ENCODE measurements around the gene BRCC3.

Gene BRCC3

DNA sequence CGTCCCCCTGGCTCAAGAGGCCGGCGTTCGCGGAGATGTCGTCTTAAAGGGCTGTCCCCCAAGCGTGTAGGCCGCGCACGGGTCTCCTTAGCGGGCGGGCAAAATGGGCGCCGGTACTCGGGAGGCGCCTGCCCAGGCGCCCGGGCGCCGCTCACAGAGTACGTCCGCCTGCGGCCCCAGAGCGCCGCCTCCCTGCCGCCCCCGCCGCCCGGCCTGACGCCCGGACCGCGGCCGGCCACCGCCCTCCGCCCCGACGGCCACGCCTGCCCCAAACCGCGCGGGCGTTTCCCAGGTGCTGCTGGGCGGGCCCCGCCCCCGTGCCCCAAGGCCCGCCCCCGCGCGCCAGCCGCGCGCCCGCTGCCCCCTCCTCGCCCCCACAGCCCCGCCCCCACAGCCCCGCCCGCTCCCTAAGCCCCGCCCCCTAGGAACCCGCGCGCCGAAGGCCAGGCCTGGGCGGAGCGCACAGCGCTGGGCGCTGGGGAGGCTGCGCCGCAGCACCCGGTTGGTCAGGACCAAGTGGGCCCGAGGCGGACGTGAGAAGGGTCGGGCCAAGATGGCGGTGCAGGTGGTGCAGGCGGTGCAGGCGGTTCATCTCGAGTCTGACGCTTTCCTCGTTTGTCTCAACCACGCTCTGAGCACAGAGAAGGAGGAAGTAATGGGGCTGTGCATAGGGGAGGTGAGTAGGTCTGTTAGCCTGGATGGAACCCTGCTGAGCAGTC, at the start of gene BRCC3, which contains the start of the genes CMC4 and MTCP1:
Gene BRCC3, plus strand, starts transcription at position 534 of the 719 bp plus-strand sequence. Its CDS starts 20 bp downstream, at position 554.
Gene CMC4, minus strand, starts transcription at position 162 of the 719 bp plus-strand sequence. CDS start 7,113 bp downstream, outside the sequence.
Gene MTCP1, minus strand, starts transcription at position 162 of the 719 bp plus-strand sequence. CDS start 5,126 bp downstream, outside the sequence.
- DNase-seq, result peak; percentile 81
- peak within 1 kb of the TSS; percentile 96 for H3K27ac Mint-ChIP-seq
- H3K4me3 Mint-ChIP-seq, result peak within 1 kb of the TSS; percentile 92
- H3K27me3 Mint-ChIP-seq, result no peaks in the 10 kb centered on the region
- H3K36me3 Mint-ChIP-seq, result peaks cover 32% of the 10 kb centered on the region
- no peaks in the 10 kb centered on the region for H3K9me3 Mint-ChIP-seq
- CTCF ChIA-PET, result no interaction called here
- peaks cover 60% of the 10 kb centered on the region for H3K4me1 Mint-ChIP-seq

DNA sequence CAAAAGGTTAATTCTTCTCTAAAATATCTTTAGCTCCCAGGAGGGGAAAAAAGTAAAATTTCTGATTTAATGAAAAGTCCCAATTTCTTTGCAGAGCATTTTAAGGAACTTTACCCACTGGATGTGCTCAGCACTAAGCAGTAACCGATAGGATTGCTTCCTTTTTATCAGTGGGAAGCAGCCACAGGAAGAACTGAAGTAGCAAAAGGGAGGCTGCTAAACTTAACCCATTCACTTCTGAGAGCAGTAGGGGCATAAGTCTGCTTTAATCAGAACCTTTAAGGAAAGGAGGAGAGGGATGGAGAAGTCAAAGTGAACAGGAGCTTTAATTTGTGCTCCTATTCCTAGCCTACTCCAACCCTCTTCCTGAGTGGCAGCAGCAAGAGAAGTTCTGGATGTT, 48.7 kb upstream of the BRCC3 start, which contains the start of gene F8:
Gene F8, minus strand, starts transcription at position 139 of the 400 bp plus-strand sequence. CDS start 171 bp downstream, outside the sequence.
- no peaks in the 10 kb centered on the region for H3K36me3 Mint-ChIP-seq
- CTCF ChIA-PET, result no interaction called here
- DNase-seq, result no peak
- H3K27ac Mint-ChIP-seq, result no peak within 1 kb of the TSS
- H3K27me3 Mint-ChIP-seq, result peaks cover 15% of the 10 kb centered on the region
- peaks cover 2% of the 10 kb centered on the region for H3K4me1 Mint-ChIP-seq
- H3K9me3 Mint-ChIP-seq, result no peaks in the 10 kb centered on the region
- H3K4me3 Mint-ChIP-seq, result no peak within 1 kb of the TSS

DNA sequence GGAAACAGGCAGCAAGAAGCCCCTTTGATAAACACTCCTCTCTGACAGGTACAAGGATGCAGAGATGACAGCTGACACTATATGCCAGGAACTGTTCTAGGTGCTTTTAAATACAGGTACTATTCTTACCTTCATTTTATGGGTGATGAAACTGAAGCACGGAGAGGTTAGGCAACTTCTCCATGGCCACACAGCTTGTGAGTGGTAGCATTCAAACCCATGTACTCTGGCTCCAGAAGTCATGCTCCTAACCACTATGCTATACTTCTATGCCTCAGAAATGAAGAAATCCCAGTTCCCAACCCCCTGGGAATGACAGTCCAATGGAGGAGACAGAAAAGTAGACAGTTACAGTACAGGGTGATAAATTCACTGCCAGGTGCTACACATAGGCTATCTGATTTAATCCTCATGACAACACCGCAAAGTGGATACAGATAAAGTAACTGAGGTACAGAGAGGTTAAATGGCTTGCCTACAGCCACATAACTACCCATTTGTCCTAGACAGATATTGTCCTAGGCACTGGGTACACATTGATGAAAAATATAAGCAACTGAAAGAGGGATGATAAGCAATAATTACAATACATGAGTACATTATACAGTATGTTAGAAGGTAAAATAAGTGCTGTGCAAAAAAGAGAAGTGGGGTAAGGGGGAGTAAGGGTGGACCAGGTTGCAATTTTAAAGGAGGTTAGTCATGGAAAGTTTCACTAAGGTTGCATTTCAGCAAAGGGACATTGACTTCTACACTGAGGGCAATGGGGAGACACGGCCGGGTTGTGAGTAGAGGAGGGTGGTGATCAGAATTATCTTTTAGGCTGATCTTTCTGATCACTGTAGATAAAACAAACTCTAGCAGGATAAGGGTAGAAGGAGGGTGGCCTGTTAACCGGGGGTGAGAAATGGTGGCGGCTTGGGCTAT, 47.1 kb upstream of the BRCC3 start:
- H3K4me3 Mint-ChIP-seq, result no peak overlapping the region
- peaks cover 15% of the 10 kb centered on the region for H3K27me3 Mint-ChIP-seq
- no peaks in the 10 kb centered on the region for H3K36me3 Mint-ChIP-seq
- H3K9me3 Mint-ChIP-seq, result no peaks in the 10 kb centered on the region
- DNase-seq, result no peak
- peak overlapping the region; percentile 9 for H3K27ac Mint-ChIP-seq
- CTCF ChIA-PET, result no interaction called here
- peaks cover 17% of the 10 kb centered on the region for H3K4me1 Mint-ChIP-seq

DNA sequence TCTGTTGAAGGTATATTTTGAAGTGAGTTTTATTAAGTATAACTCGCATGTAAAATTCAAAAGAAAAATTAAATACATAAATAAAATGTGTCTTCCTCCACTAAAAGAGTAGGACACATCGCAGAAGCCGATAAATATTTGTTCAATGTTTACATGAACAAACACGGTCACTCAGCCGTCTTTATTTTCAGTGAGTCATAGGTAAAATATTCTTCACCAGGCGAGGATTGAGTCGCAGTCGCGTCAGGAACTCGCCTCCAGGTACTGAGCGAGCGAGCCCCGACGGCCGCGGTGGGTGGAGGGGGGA, 44.9 kb upstream of the BRCC3 start:
- Mint-ChIP-seq H3K27ac (peak overlapping the region; percentile 93), H3K4me3 (peak overlapping the region; percentile 73), H3K9me3 (no peaks in the 10 kb centered on the region), H3K27me3 (peaks cover 12% of the 10 kb centered on the region), H3K4me1 (peaks cover 23% of the 10 kb centered on the region), H3K36me3 (no peaks in the 10 kb centered on the region)
- CTCF ChIA-PET, result interaction anchor here (1.0 kb wide), 1 partner anchor 108 kb away, joined by 3 read pairs; no protein-coding TSS in a partner anchor
- no peak for DNase-seq

DNA sequence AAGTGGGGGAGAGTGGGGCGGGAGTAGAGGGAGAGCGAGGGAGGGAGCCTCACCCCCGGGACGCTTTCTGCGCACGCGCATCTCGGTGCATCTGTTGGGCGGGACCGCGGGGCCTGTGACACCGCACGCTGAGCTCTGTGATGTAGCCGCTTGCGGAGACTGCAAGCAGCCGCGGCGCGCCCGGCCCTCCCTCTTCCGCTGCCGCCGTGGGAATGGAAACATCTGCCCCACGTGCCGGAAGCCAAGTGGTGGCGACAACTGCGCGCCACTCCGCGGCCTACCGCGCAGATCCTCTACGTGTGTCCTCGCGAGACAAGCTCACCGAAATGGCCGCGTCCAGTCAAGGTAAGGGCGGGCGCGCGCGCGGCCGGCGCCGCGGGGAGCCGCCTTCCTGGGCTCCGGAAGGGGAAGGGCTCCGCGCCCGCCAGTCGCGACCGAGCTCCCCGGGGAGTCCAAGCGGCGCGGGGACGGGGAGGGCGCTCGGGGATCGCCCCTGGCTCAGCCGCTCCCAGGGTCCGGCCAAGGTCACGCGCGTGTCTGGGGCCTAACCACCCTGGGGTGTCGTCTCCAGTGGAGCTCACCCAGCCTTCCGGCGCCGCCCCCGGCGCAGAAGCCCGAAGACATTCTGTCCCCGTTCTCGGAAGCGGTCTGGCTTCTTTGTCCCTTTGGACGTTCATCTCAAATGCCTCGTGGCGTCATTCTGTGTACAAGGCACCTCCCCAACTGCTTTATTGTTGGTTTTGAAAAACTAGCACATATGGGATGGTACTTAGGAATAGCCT, 44.4 kb upstream of the BRCC3 start, which contains the start of gene FUNDC2:
Gene FUNDC2, plus strand, starts transcription at position 118 of the 782 bp plus-strand sequence. Its CDS starts 95 bp downstream, at position 213.
- Mint-ChIP-seq H3K27me3 (peaks cover 12% of the 10 kb centered on the region), H3K4me3 (peak within 1 kb of the TSS; percentile 88), H3K36me3 (no peaks in the 10 kb centered on the region), H3K9me3 (no peaks in the 10 kb centered on the region), H3K4me1 (peaks cover 23% of the 10 kb centered on the region), H3K27ac (peak within 1 kb of the TSS; percentile 97)
- CTCF ChIA-PET, result interaction anchor here (1.0 kb wide), 1 partner anchor 109 kb away, joined by 3 read pairs; no protein-coding TSS in a partner anchor
- peak; percentile 95 for DNase-seq

DNA sequence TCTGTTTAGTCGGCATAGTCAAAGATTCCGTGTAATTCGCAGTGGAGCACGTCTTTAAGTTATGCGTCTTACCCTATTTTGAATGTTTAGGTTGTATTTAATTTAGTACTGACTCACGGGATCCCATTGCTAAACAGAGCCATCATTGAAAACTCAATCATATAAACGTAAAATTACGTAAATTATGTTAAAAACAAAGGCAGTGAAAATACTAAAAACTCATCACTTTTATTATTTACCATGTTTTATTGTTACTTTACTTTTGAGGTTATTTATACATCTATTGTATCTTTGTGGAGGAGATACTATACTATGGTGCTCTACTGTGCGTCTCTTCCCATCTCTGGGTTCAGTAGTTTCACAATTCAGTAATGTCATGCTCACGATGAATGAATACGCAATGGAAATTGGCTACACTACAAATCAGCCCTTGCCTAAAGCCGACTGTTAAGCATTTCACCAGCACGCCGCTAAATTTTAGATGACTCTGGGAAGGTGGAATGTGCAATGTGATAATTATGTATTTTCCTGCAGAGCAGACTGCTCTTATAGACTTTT, 43.7 kb upstream of the BRCC3 start:
- Mint-ChIP-seq H3K4me3 (peak overlapping the region; percentile 88), H3K27ac (peak overlapping the region; percentile 97), H3K9me3 (no peaks in the 10 kb centered on the region), H3K4me1 (peaks cover 23% of the 10 kb centered on the region), H3K36me3 (no peaks in the 10 kb centered on the region), H3K27me3 (peaks cover 8% of the 10 kb centered on the region)
- no peak for DNase-seq
- CTCF ChIA-PET, result no interaction called here

DNA sequence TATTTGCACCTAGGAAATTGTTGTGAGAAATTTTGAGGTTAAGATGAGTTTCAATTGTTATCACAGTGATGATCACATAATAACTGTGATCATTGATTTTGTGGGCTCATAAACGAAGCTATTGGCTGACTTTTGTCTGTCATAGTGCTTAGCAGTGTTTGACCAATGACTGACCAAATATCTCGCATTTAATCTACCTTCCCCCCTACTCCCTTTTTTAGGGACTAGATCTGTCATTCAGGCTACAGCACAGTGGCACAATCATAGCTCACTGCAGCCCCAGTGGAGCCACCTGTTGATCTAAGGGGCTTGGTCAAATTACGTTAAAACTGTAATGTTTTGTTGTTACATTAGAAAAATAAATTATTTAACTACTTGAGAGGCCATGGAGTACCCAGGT, 43.2 kb upstream of the BRCC3 start:
- Mint-ChIP-seq H3K9me3 (no peaks in the 10 kb centered on the region), H3K27me3 (peaks cover 8% of the 10 kb centered on the region), H3K4me3 (peak overlapping the region; percentile 88), H3K4me1 (peaks cover 23% of the 10 kb centered on the region), H3K36me3 (no peaks in the 10 kb centered on the region), H3K27ac (peak overlapping the region; percentile 97)
- no peak for DNase-seq
- CTCF ChIA-PET, result no interaction called here

DNA sequence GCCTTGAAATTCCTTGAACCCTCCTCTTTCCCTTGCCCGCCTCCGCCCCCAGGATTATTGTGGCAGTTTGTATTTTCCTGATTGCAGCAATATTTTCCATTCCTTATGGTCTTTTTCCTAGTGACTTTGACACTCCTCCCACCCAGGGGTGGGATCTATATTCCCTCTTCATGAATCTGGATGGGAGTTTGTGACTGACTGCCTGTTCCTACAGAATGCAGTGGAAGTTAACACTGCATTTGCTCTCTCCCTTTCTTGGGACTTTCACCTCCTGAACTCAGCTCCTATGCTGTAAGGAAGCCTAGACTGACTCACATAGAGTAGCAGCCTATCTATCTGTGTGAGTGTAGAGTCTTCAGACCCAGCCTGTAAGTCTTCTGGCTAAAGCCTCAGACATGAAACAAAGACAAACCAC, 42.4 kb upstream of the BRCC3 start:
- DNase-seq, result no peak
- Mint-ChIP-seq H3K36me3 (no peaks in the 10 kb centered on the region), H3K4me3 (peak overlapping the region; percentile 47), H3K27ac (peak overlapping the region; percentile 79), H3K27me3 (peaks cover 8% of the 10 kb centered on the region), H3K9me3 (no peaks in the 10 kb centered on the region), H3K4me1 (peaks cover 23% of the 10 kb centered on the region)
- CTCF ChIA-PET, result no interaction called here

DNA sequence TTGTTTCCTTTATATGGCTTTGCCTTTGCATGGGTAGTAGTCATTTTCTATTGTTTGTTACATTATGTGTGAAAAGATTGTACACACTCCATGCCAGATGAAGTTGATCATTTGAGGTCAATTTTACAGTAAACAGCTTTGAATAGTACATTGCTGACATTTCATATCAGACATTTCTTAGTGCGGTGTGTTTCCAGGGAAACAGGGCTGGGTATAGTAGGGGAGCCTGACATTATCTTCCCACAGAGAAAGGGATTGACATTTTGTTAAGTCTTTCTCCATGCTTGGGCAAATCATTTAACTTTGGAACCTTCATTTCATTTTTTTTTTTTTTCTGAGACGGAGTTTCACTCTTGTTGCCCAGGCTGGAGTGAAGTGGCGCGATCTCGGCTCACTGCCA, 39.7 kb upstream of the BRCC3 start:
- CTCF ChIA-PET, result no interaction called here
- Mint-ChIP-seq H3K36me3 (peaks cover 16% of the 10 kb centered on the region), H3K4me1 (peaks cover 21% of the 10 kb centered on the region), H3K9me3 (peaks cover 1% of the 10 kb centered on the region), H3K27me3 (peaks cover 2% of the 10 kb centered on the region), H3K27ac (no peak overlapping the region), H3K4me3 (no peak overlapping the region)
- no peak for DNase-seq

DNA sequence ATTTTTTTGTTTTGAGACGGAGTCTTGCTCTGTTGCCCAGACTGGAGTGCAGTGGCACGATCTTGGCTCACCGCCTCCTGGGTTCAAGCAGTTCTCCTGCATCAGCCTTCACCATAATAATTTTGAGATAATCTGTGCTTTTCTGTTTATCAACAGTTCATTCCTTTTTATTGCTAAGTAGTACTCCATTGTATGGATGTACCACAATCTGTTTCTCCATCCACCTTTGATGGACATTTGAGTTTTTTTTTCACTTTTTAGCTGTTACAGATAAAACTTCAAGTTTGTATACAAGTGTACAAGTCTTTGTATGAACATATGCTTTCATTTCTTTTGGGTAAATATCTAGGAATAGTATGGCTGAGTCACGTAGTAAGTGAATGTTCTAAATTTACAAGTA, 35.6 kb upstream of the BRCC3 start:
- CTCF ChIA-PET, result no interaction called here
- peaks cover 32% of the 10 kb centered on the region for H3K36me3 Mint-ChIP-seq
- DNase-seq, result no peak
- peaks cover 5% of the 10 kb centered on the region for H3K4me1 Mint-ChIP-seq
- H3K4me3 Mint-ChIP-seq, result no peak overlapping the region
- H3K9me3 Mint-ChIP-seq, result peaks cover 1% of the 10 kb centered on the region
- H3K27me3 Mint-ChIP-seq, result no peaks in the 10 kb centered on the region
- no peak overlapping the region for H3K27ac Mint-ChIP-seq

DNA sequence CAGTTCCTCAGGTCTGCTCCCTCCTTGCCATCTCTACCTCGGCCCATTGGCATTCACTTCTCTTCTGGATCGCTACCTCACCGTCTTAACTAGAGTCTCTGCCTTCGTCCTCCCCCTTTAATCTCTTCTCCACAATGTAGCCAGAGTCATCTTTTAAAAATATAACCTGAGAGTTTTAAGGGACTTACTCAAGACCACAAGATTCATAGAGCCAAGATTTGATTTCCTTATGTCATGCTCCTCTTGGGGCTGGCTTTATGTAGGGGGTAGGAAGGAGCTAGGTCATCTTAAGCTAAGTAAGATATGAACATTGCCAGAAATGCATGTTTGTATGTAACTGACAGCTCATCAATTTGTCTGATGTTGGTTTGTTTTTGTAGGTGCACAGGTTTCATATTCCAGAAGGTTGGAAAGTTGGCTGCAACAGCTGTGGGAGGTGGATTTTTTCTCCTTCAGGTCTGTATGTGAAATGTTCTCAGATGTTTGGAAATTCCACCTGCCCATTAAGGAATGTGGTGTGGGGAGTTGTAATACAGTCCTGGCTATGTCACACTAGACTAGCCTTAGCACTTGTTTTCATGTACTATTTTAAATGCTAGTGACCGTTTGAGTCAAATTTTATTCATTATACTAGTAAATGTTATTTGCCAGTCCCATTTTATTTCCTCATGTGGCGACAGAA, 25.0 kb upstream of the BRCC3 start:
- H3K4me3 Mint-ChIP-seq, result no peak overlapping the region
- no peaks in the 10 kb centered on the region for H3K9me3 Mint-ChIP-seq
- peaks cover 19% of the 10 kb centered on the region for H3K4me1 Mint-ChIP-seq
- H3K27me3 Mint-ChIP-seq, result no peaks in the 10 kb centered on the region
- no peak overlapping the region for H3K27ac Mint-ChIP-seq
- H3K36me3 Mint-ChIP-seq, result peaks cover 19% of the 10 kb centered on the region
- DNase-seq, result no peak
- CTCF ChIA-PET, result interaction anchor here (0.7 kb wide), 1 partner anchor 16 kb away, joined by 3 read pairs; no protein-coding TSS in a partner anchor

DNA sequence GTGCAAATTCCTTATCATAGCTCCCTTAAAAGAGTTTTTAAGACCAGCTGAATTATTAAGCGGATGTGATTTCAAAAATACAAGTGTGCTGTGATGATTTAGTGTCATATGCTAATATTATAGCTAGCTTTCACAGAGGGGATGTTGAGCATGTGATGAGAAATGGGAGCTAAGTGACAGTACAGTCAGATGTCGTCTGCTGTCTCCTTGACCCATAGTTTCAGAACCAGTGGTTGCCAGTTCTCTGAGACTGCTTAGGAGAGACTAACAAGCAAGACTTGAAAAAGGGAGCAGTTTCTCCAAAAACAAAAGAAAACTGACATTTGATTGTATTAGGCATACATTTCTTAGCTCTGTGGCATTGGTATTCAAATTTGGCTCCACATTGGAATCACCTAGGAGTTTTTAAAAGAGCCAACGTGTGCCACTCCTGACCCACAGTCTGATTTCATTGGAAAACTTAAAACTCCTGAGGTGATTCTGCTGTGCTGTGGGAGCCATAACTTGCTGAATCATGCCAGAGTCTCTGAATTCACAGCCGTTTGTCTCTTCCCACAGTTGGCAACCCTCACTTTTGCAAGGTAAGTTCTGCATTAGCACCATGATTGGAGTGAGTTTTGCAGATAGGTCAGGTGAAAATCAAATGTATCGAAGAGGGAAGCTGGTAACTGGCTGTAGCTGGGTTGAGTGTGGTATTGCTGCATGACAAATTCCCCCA, 24.3 kb upstream of the BRCC3 start:
- H3K4me1 Mint-ChIP-seq, result peaks cover 21% of the 10 kb centered on the region
- no peak overlapping the region for H3K4me3 Mint-ChIP-seq
- H3K27ac Mint-ChIP-seq, result no peak overlapping the region
- DNase-seq, result no peak
- CTCF ChIA-PET, result interaction anchor here (0.7 kb wide), 1 partner anchor 15 kb away, joined by 3 read pairs; no protein-coding TSS in a partner anchor
- no peaks in the 10 kb centered on the region for H3K27me3 Mint-ChIP-seq
- H3K9me3 Mint-ChIP-seq, result no peaks in the 10 kb centered on the region
- peaks cover 22% of the 10 kb centered on the region for H3K36me3 Mint-ChIP-seq

All from activated naive CD4-positive, alpha-beta T cell treated with anti-CD3 and anti-CD28 coated beads, Interleukin-2, amount 10 ng/mL, durations not matched to agents 7 days and 5 days (primary cell).